ENCODE data around the gene TOE1.

- TF ChIP-seq POLR2A (IDR thresholded peaks at IDR 0.05) (no peak), CTCF (IDR thresholded peaks at IDR 0.05) (no peak)
Measured at GRCh38 chr1:45380125-45380524, 40.2 kb downstream of the TOE1 start.

Measured in heart left ventricle (tissue), 13 donors.